ENCODE results near the gene SLITRK3.

Gene SLITRK3

GRCh38 chr3:165197481-165197800, 1.3 kb upstream of the SLITRK3 start:
- peak overlapping the region; percentile 67 for H3K4me3 ChIP-seq (ENCODE audit: low read length)
- DNase-seq (ENCODE audit: low read depth): no peak

GRCh38 chr3:165196577-165197480, 645 bp upstream of the SLITRK3 start:
- peak overlapping the region; percentile 67 for H3K4me3 ChIP-seq (ENCODE audit: low read length)
- no peak for TF ChIP-seq CTCF (conservative IDR thresholded peaks at IDR 0.05; ENCODE audit: low read depth, low read length)
- no peak for DNase-seq (ENCODE audit: low read depth)

More at GRCh38 chr3:165197481-165197800, 1.3 kb upstream of the SLITRK3 start:
- TF ChIP-seq CTCF (conservative IDR thresholded peaks at IDR 0.05; ENCODE audit: low read depth, low read length): no peak

GRCh38 chr3:165195241-165195639, 944 bp downstream of the SLITRK3 start:
- H3K4me3 ChIP-seq (ENCODE audit: low read length): peak overlapping the region; percentile 67
- TF ChIP-seq CTCF (conservative IDR thresholded peaks at IDR 0.05; ENCODE audit: low read depth, low read length): no peak
- DNase-seq (ENCODE audit: low read depth): no peak

- TF ChIP-seq CTCF (conservative IDR thresholded peaks at IDR 0.05; ENCODE audit: low read depth, low read length): no peak
- no peak for DNase-seq (ENCODE audit: low read depth)
- peak overlapping the region; percentile 67 for H3K4me3 ChIP-seq (ENCODE audit: low read length)
Observed at GRCh38 chr3:165194511-165195240, 1.5 kb downstream of the SLITRK3 start.

GRCh38 chr3:165193366-165194254, 2.6 kb downstream of the SLITRK3 start:
- no peak for TF ChIP-seq CTCF (conservative IDR thresholded peaks at IDR 0.05; ENCODE audit: low read depth, low read length)
- H3K4me3 ChIP-seq (ENCODE audit: low read length): peak overlapping the region; percentile 67
- DNase-seq (ENCODE audit: low read depth): no peak

- H3K4me3 ChIP-seq (ENCODE audit: low read length): peak overlapping the region; percentile 67
- DNase-seq (ENCODE audit: low read depth): no peak
Observed at GRCh38 chr3:165192610-165193192, 3.5 kb downstream of the SLITRK3 start.

More at GRCh38 chr3:165192610-165193192, 3.5 kb downstream of the SLITRK3 start:
- no peak for TF ChIP-seq CTCF (conservative IDR thresholded peaks at IDR 0.05; ENCODE audit: low read depth, low read length)

Measured in retinal pigment epithelial cell (primary cell).